LNCAP (cell line): ENCODE measurements around the gene RNF148.

Source experiments
- CTCF ChIP-seq: fragments of 450-650 bp; IDR thresholded peaks from 2 replicates; pipeline ENCODE4 v1.5.1; 2017; ENCODE audit warnings: mild to moderate bottlenecking

RNF148 gene

DNA sequence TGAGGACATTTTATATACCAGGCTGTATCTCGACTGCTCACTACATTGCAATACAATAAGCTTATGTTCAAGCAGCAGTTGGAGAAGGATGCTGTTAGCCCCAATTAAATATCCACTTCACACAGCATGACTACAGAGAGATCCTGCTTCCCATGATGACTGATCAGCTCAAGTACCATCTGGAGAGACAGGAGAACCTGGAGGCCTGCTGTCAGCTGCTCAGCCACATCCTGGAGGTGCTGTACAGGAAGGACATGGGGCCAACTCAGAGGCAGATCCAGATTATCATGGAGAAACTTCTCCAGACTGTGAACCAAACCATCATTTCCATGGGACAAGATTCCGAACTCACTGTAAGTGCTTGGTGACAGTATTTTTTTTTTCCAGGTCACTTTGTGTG is 26.3 kb downstream of the RNF148 start:
- no peak for TF ChIP-seq CTCF

DNA sequence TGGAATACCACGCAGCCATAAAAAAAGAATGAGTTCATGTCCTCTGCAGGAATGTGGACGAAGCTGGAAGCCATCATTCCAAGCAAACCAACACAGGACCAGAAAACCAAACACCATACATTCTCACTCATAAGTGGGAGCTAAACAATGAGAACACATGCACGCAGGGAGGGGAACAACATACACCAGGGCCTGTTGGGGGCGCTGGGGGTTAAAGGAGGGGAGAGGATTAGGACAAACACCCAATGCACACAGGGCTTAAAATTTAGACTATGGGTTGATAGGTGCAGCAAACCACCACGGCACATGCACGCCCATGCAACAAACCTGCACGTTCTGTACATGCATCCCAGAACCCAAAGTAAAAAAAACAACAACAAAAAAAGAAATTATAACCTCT is 27.1 kb downstream of the RNF148 start:
- TF ChIP-seq CTCF: no peak

- no peak for TF ChIP-seq CTCF
These were observed 27.7 kb downstream of the RNF148 start for GRCh38 chr7:122675011-122675410.

- TF ChIP-seq CTCF: no peak
These were observed 28.2 kb downstream of the RNF148 start for GRCh38 chr7:122674502-122674901.

DNA sequence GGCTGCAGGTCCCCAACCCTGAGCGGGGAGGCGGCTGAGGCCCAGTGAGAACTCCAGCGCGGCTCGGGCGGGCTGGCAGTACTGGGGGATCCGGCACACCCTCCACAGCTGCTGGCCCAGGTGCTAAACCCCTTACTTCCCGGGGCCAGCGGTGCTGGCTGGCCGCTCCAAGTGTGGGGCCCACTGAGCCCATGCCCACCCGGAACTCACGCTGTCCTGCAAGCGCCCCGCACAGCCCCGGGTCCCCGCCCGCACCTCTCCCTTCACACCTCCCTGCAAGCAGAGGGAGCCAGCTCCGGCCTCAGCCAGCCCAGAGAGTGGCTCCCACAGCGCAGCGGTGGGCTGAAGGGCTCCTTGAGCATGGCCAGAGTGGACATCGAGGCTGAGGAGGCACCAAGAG is 28.8 kb downstream of the RNF148 start:
- TF ChIP-seq CTCF: no peak

- no peak for TF ChIP-seq CTCF
These were observed 30.2 kb downstream of the RNF148 start for GRCh38 chr7:122672536-122672935.

- TF ChIP-seq CTCF: no peak
These were observed 39.0 kb downstream of the RNF148 start for GRCh38 chr7:122663733-122664132.

DNA sequence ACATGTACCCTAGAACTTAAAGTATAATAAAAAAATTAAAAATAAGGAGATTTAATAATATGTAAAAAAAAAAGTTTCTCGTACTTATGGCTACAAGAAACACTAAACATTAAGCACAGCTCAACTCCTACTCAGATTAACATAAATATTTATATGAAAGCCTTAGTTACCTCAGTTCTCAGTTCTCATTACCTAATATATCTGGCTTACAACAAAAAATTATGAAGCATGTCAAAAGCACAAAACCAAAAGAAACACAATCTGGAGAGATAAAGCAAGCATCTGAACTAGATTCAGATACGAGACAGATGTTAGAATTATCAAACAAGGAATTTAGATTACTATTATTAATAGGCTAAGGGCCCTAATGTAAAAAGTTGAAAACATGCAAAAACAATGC is 43.9 kb downstream of the RNF148 start:
- no peak for TF ChIP-seq CTCF
